Esophagus muscularis mucosa (tissue), 4 donors: Measurements from ENCODE around the gene CRYL1.

Experiments used
- EP300 ChIP-seq: sonication (generic); formaldehyde crosslinking; IDR thresholded peaks from one replicate; pipeline ENCODE4 v1.6.1; 2017; ENCODE audit warnings: antibody characterized with exemption
- POLR2A ChIP-seq: fragments of 450-650 bp; IDR thresholded peaks from one replicate; pipeline ENCODE4 v1.6.1; 2017; ENCODE audit warnings: antibody characterized with exemption, moderate library complexity, mild to moderate bottlenecking, low read depth
- TF ChIP-seq, protein P1 (sequence below), 3 experiments: fragments of 200-600 bp in 2 of 3; fragments of 450-650 bp in 1 of 3; sonication (generic) in 2 of 3; IDR thresholded peaks; one replicate each; pipeline ENCODE4 v1.5.1; 2017 to 2019; ENCODE audit warnings: antibody characterized with exemption in 3 of 3, mild to moderate bottlenecking in 2 of 3, moderate library complexity in 1 of 3

DNA sequence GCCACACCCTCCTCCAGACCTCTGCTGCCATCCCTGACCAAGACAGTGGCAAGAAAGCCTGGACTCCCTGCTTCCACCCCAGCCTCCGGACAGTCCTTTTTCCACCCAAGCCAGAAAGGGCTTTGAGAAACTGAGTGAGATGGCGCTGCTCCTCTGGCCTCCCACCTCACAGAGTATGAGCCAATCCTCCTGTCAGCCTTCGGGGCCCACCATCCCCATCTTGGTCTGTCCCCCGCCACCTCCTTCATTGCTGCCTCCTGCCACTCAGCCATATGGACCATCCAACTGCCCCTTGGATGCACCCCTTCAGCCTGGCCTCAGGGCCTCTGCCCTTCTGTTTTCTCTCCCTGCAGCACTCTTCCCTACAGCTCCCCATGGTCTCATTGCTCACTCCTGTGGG, 125.7 kb downstream of the CRYL1 start:
- TF ChIP-seq, protein P1, sequence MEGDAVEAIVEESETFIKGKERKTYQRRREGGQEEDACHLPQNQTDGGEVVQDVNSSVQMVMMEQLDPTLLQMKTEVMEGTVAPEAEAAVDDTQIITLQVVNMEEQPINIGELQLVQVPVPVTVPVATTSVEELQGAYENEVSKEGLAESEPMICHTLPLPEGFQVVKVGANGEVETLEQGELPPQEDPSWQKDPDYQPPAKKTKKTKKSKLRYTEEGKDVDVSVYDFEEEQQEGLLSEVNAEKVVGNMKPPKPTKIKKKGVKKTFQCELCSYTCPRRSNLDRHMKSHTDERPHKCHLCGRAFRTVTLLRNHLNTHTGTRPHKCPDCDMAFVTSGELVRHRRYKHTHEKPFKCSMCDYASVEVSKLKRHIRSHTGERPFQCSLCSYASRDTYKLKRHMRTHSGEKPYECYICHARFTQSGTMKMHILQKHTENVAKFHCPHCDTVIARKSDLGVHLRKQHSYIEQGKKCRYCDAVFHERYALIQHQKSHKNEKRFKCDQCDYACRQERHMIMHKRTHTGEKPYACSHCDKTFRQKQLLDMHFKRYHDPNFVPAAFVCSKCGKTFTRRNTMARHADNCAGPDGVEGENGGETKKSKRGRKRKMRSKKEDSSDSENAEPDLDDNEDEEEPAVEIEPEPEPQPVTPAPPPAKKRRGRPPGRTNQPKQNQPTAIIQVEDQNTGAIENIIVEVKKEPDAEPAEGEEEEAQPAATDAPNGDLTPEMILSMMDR (IDR thresholded peaks at IDR 0.05), result no peak
- TF ChIP-seq POLR2A (no peak), EP300 (no peak)
